Activated CD8-positive, alpha-beta T cell treated with anti-CD3 and anti-CD28 coated beads for 36 hours (primary cell): ENCODE results near the gene NFATC2. TPM values are rescaled to one million over a fixed set of nuclear protein-coding genes. Genes with fewer than 3 reads are reported as not detected.
A peak's percentile ranks its signal among the peaks of the same experiment; 100 is the strongest.

ENCODE experiments used
- ATAC-seq: fragments of 200-7000 bp; cut with Tn5 transposase; one replicate; pipeline ENCODE4 v1.10.0; 2021; ENCODE audit warnings: mild to moderate bottlenecking, moderate library complexity
- CTCF ChIA-PET: fragments of 350-600 bp; sonication (Branson Sonifier 250); formaldehyde crosslinking; loops from one replicate; lab custom pipeline; 2021; ENCODE audit warnings: antibody characterized with exemption; lab: Charles Lee
- POLR2A ChIA-PET: fragments of 350-600 bp; sonication (Branson Sonifier 250); formaldehyde crosslinking; loops from one replicate; lab custom pipeline; 2021; ENCODE audit warnings: antibody characterized with exemption; lab: Charles Lee
- DNase-seq: peaks from one replicate; pipeline ENCODE4 v3.0.0-alpha.2; 2020
- H3K27ac Mint-ChIP-seq: one replicate; pipeline ENCODE4 v1.8.0; 2021; ENCODE audit warnings: mild to moderate bottlenecking, mixed read lengths
- H3K27me3 Mint-ChIP-seq: one replicate; pipeline ENCODE4 v1.8.0; 2021; ENCODE audit warnings: mixed read lengths
- H3K36me3 Mint-ChIP-seq: one replicate; pipeline ENCODE4 v1.8.0; 2021; ENCODE audit warnings: low read depth, mixed read lengths
- H3K4me1 Mint-ChIP-seq: one replicate; pipeline ENCODE4 v1.8.0; 2021; ENCODE audit warnings: low read depth, mixed read lengths
- H3K4me3 Mint-ChIP-seq: one replicate; pipeline ENCODE4 v1.8.0; 2021; ENCODE audit warnings: mild to moderate bottlenecking, moderate library complexity, mixed read lengths
- H3K9me3 Mint-ChIP-seq: one replicate; pipeline ENCODE4 v1.8.0; 2021; ENCODE audit warnings: mixed read lengths
- CTCF ChIP-seq: fragments of 200-600 bp; IDR thresholded peaks from one replicate; pipeline ENCODE4 v1.8.0; 2022; ENCODE audit warnings: antibody characterized with exemption, mild to moderate bottlenecking
- intact Hi-C: fragments of 100-400 bp; cut with micrococcal nuclease; formaldehyde crosslinking; loops from one replicate; pipeline ENCODE4 v1.10.0; 2022
- total RNA-seq, 2 experiments: library from RNA; stranded (reverse); gene quantifications; one replicate each; pipeline ENCODE4 v1.2.3, GENCODE V29; 2021

The NFATC2 gene
- total RNA-seq, 2 experiments from 2014 or later = 38.3 to 40.9 TPM

- intact Hi-C loops = no loop called here
- ChIA-PET POLR2A (no interaction called here), CTCF (no interaction called here)
- H3K4me1 Mint-ChIP-seq = no peaks in the 10 kb centered on the region
- DNase-seq (no peak), ATAC-seq (no peak)
- H3K4me3 Mint-ChIP-seq = no peak overlapping the region
- peaks cover 1% of the 10 kb centered on the region for H3K27me3 Mint-ChIP-seq
- no peak overlapping the region for H3K27ac Mint-ChIP-seq
- no peak for TF ChIP-seq CTCF
- H3K9me3 Mint-ChIP-seq = peaks cover 4% of the 10 kb centered on the region
- peaks cover 1% of the 10 kb centered on the region for H3K36me3 Mint-ChIP-seq
Measured at GRCh38 chr20:51359401-51359800, 183.1 kb downstream of the NFATC2 start.

- CTCF ChIA-PET = no interaction called here
- ATAC-seq (no peak), DNase-seq (no peak)
- Mint-ChIP-seq H3K27ac (no peak overlapping the region), H3K4me1 (no peaks in the 10 kb centered on the region), H3K36me3 (no peaks in the 10 kb centered on the region), H3K27me3 (peaks cover 1% of the 10 kb centered on the region), H3K4me3 (no peak overlapping the region), H3K9me3 (no peaks in the 10 kb centered on the region)
- POLR2A ChIA-PET = no interaction called here
- intact Hi-C loops = no loop called here
- no peak for TF ChIP-seq CTCF
Measured at GRCh38 chr20:51358032-51358724, 184.3 kb downstream of the NFATC2 start.

- Mint-ChIP-seq H3K36me3 (no peaks in the 10 kb centered on the region), H3K4me1 (no peaks in the 10 kb centered on the region), H3K4me3 (no peak overlapping the region), H3K27ac (no peak overlapping the region), H3K9me3 (no peaks in the 10 kb centered on the region), H3K27me3 (peaks cover 1% of the 10 kb centered on the region)
- POLR2A ChIA-PET = no interaction called here
- intact Hi-C loops = no loop called here
- DNase-seq = no peak
- TF ChIP-seq CTCF = no peak
- ATAC-seq = no peak
- CTCF ChIA-PET = interaction anchor here (1.8 kb wide), 1 partner anchor 15 kb away, joined by 3 read pairs; no protein-coding TSS in a partner anchor
Measured at GRCh38 chr20:51357543-51357942, 185.0 kb downstream of the NFATC2 start.

- Mint-ChIP-seq H3K4me3 (no peak overlapping the region), H3K27me3 (peaks cover 3% of the 10 kb centered on the region), H3K9me3 (no peaks in the 10 kb centered on the region), H3K27ac (no peak overlapping the region), H3K4me1 (no peaks in the 10 kb centered on the region), H3K36me3 (no peaks in the 10 kb centered on the region)
- ChIA-PET CTCF (interaction anchor here (1.7 to 1.8 kb wide), 2 partner anchors 15 to 369 kb away, joined by 3 to 4 read pairs; no protein-coding TSS in a partner anchor), POLR2A (no interaction called here)
- DNase-seq (no peak), ATAC-seq (no peak)
- intact Hi-C loops = no loop called here
- no peak for TF ChIP-seq CTCF
Measured at GRCh38 chr20:51356871-51357270, 185.6 kb downstream of the NFATC2 start.

GRCh38 chr20:51354769-51355319, 187.7 kb downstream of the NFATC2 start:
- CTCF ChIA-PET = interaction anchor here (0.7 to 1.4 kb wide), 4 partner anchors 14 to 367 kb away, joined by 3 to 4 read pairs (median 3); no protein-coding TSS in a partner anchor
- H3K4me3 Mint-ChIP-seq = no peak overlapping the region
- H3K4me1 Mint-ChIP-seq = no peaks in the 10 kb centered on the region
- H3K27me3 Mint-ChIP-seq = peaks cover 3% of the 10 kb centered on the region
- peak; percentile 19 for DNase-seq
- H3K36me3 Mint-ChIP-seq = no peaks in the 10 kb centered on the region
- TF ChIP-seq CTCF = no peak
- H3K27ac Mint-ChIP-seq = no peak overlapping the region
- intact Hi-C loops = no loop called here
- no peaks in the 10 kb centered on the region for H3K9me3 Mint-ChIP-seq
- peak; percentile 62 for ATAC-seq
- POLR2A ChIA-PET = no interaction called here
